ENCODE data around the gene SPHK1. TPM values are rescaled to one million over a fixed set of nuclear protein-coding genes. Genes with fewer than 3 reads are reported as not detected.

SPHK1 gene
- total and polyA plus RNA-seq, 2 experiments from 2014 or later, result 72.3 to 113 TPM

- Histone ChIP-seq H3K36me3 (ENCODE audit: low read depth) (no peaks in the 10 kb centered on the region), H3K4me3 (no peak overlapping the region), H2AFZ (no peak overlapping the region), H3K4me1 (ENCODE audit: insufficient read depth) (peaks cover 13% of the 10 kb centered on the region), H3K9ac (no peak overlapping the region), H3K4me2 (ENCODE audit: unreplicated experiment) (no peak overlapping the region), H3K27ac (no peak overlapping the region), H3K79me2 (ENCODE audit: insufficient read depth) (peaks cover 98% of the 10 kb centered on the region), H3F3A (ENCODE audit: insufficient read depth) (peaks cover 16% of the 10 kb centered on the region), H3K27me3 (replicated peaks; ENCODE audit: insufficient read depth) (no peaks in the 10 kb centered on the region), H3K9me2 (ENCODE audit: insufficient read depth) (no peaks in the 10 kb centered on the region), H4K20me1 (ENCODE audit: insufficient read depth) (peaks cover 17% of the 10 kb centered on the region; the same call in 1 of the 2 replicates), H3K9me3 (ENCODE audit: low read depth) (no peaks in the 10 kb centered on the region)
- 48 to 54% methylated on average over 6 of the region's 6 CpGs for WGBS, 2 experiments (ENCODE audit: low coverage in 1 of 2, low lambda C conversion rate in 2 of 2, missing lambda C conversion rate in 2 of 2)
- in situ Hi-C loops (cut with MboI), result no loop called here
- DNase-seq, result no peak
- TF ChIP-seq EZH2 (IDR thresholded peaks at IDR 0.05; ENCODE audit: insufficient read depth, poor library complexity, severe bottlenecking) (no peak), EZH2phosphoT487 (IDR thresholded peaks at IDR 0.05; ENCODE audit: insufficient read depth, low read depth) (no peak)
These were observed 47.6 kb downstream of the SPHK1 start for GRCh38 chr17:76432004-76432403.

DNA sequence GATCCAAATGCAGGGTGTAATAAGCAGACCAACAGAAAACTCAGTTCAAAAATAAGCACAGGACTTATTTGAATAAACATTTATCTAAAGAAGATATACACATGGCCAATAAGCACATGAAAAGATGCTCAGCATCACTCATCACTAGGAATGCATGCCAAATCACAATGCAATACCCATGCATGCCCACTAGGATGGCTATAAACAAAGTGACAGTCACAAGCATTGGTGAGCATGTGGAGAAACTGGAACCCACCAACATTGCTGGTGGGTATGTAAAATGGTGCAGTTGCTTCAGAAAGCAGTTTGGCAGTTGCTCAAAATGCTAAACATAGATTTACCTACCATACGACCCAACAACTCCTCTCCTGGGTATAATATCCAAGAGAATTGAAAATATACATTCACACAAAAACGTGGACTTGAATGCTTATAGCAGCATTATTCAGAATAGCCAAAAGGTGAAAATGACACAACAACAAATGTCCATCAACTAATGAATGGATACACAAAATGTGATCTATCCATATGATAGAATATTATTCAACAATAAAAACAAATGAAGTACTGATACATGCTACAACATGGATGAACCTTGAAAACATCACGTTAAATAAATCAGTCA, 48.4 kb downstream of the SPHK1 start:
- Histone ChIP-seq H3K9me3 (ENCODE audit: low read depth) (no peaks in the 10 kb centered on the region), H3K4me3 (no peak overlapping the region), H2AFZ (no peak overlapping the region), H3K4me1 (ENCODE audit: insufficient read depth) (peaks cover 5% of the 10 kb centered on the region), H3K4me2 (ENCODE audit: unreplicated experiment) (no peak overlapping the region), H3K9ac (no peak overlapping the region), H3K27me3 (replicated peaks; ENCODE audit: insufficient read depth) (no peaks in the 10 kb centered on the region), H3K36me3 (ENCODE audit: low read depth) (no peaks in the 10 kb centered on the region), H3K27ac (no peak overlapping the region), H4K20me1 (ENCODE audit: insufficient read depth) (peaks cover 17% of the 10 kb centered on the region; the same call in 1 of the 2 replicates), H3K79me2 (ENCODE audit: insufficient read depth) (peaks cover 98% of the 10 kb centered on the region), H3K9me2 (ENCODE audit: insufficient read depth) (no peaks in the 10 kb centered on the region), H3F3A (ENCODE audit: insufficient read depth) (peaks cover 8% of the 10 kb centered on the region)
- no peak for TF ChIP-seq EZH2 (IDR thresholded peaks at IDR 0.05; ENCODE audit: insufficient read depth, poor library complexity, severe bottlenecking)
- no peak for TF ChIP-seq EZH2phosphoT487 (IDR thresholded peaks at IDR 0.05; ENCODE audit: insufficient read depth, low read depth)
- in situ Hi-C loops (cut with MboI), result no loop called here
- DNase-seq, result peak; percentile 52
- WGBS, 2 experiments (ENCODE audit: low coverage in 1 of 2, low lambda C conversion rate in 2 of 2, missing lambda C conversion rate in 2 of 2), result 96 to 99% methylated on average over 3 of the region's 3 CpGs

- H3K27me3 ChIP-seq (replicated peaks; ENCODE audit: insufficient read depth), result no peaks in the 10 kb centered on the region
- H3K79me2 ChIP-seq (ENCODE audit: insufficient read depth), result peaks cover 98% of the 10 kb centered on the region
- 94 to 97% methylated on average over 8 to 9 of the region's 9 CpGs for WGBS, 2 experiments (ENCODE audit: low coverage in 1 of 2, low lambda C conversion rate in 2 of 2, missing lambda C conversion rate in 2 of 2)
- no peak for DNase-seq
- H3F3A ChIP-seq (ENCODE audit: insufficient read depth), result no peaks in the 10 kb centered on the region
- H3K4me2 ChIP-seq (ENCODE audit: unreplicated experiment), result no peak overlapping the region
- H3K4me3 ChIP-seq, result no peak overlapping the region
- H2AFZ ChIP-seq, result no peak overlapping the region
- H3K27ac ChIP-seq, result no peak overlapping the region
- TF ChIP-seq EZH2 (IDR thresholded peaks at IDR 0.05; ENCODE audit: insufficient read depth, poor library complexity, severe bottlenecking) (no peak), EZH2phosphoT487 (IDR thresholded peaks at IDR 0.05; ENCODE audit: insufficient read depth, low read depth) (no peak)
- H3K4me1 ChIP-seq (ENCODE audit: insufficient read depth), result no peaks in the 10 kb centered on the region
- H3K9me3 ChIP-seq (ENCODE audit: low read depth), result no peaks in the 10 kb centered on the region
- no peaks in the 10 kb centered on the region for H3K9me2 ChIP-seq (ENCODE audit: insufficient read depth)
- H3K9ac ChIP-seq, result no peak overlapping the region
- in situ Hi-C loops (cut with MboI), result no loop called here
- H4K20me1 ChIP-seq (ENCODE audit: insufficient read depth), result peaks cover 17% of the 10 kb centered on the region; the same call in 1 of the 2 replicates
- H3K36me3 ChIP-seq (ENCODE audit: low read depth), result no peaks in the 10 kb centered on the region
These were observed 49.3 kb downstream of the SPHK1 start for GRCh38 chr17:76433693-76434092.

DNA sequence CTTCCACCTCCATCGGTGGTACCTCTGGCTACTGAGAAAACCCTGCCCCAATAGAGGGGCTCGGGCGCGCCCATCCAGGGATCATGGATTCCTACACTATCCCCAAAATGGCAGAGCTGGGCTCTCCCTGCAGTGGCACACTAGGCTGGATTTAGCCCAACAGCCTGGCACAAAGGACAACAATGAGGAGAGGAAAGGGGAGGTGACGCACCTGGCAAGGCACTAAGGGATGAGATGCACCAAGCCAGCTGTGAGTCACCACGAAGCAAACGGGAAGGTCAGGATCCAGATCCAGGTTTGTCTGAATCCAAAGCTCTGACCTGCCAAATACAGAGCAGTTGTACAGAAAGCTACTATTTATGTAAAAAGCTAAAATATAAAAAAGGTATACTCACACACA, 50.5 kb downstream of the SPHK1 start:
- Histone ChIP-seq H4K20me1 (ENCODE audit: insufficient read depth) (peaks cover 24% of the 10 kb centered on the region; the same call in 1 of the 2 replicates), H3K9ac (no peak overlapping the region), H3K79me2 (ENCODE audit: insufficient read depth) (peaks cover 100% of the 10 kb centered on the region), H3K27me3 (replicated peaks; ENCODE audit: insufficient read depth) (no peaks in the 10 kb centered on the region), H3K4me1 (ENCODE audit: insufficient read depth) (no peaks in the 10 kb centered on the region), H3K9me3 (ENCODE audit: low read depth) (no peaks in the 10 kb centered on the region), H3K4me2 (ENCODE audit: unreplicated experiment) (no peak overlapping the region), H3F3A (ENCODE audit: insufficient read depth) (no peaks in the 10 kb centered on the region), H3K9me2 (ENCODE audit: insufficient read depth) (no peaks in the 10 kb centered on the region), H3K4me3 (no peak overlapping the region), H3K27ac (no peak overlapping the region), H2AFZ (no peak overlapping the region), H3K36me3 (ENCODE audit: low read depth) (no peaks in the 10 kb centered on the region)
- no peak for DNase-seq
- WGBS, 2 experiments (ENCODE audit: low coverage in 1 of 2, low lambda C conversion rate in 2 of 2, missing lambda C conversion rate in 2 of 2), result 89% methylated on average over 7 of the region's 7 CpGs
- TF ChIP-seq EZH2phosphoT487 (IDR thresholded peaks at IDR 0.05; ENCODE audit: insufficient read depth, low read depth) (no peak), EZH2 (IDR thresholded peaks at IDR 0.05; ENCODE audit: insufficient read depth, poor library complexity, severe bottlenecking) (no peak)
- in situ Hi-C loops (cut with MboI), result no loop called here
